MM.1S (cell line): ENCODE measurements around the gene XRCC4.

Experiments
- DNase-seq: peaks from one replicate; pipeline ENCODE4 v3.0.0-alpha.2; 2015
- H2AFZ ChIP-seq: fragments of 300-600 bp; sonication (generic); 2 replicates; pipeline ENCODE4 v1.6.0; 2016; ENCODE audit warnings: antibody characterized with exemption, low read length
- H3F3A ChIP-seq: fragments of 300-600 bp; sonication (generic); 2 replicates; pipeline ENCODE4 v1.6.1; 2016; ENCODE audit warnings: mild to moderate bottlenecking, antibody characterized with exemption, low read length, moderate library complexity, mixed read lengths; ENCODE audit not compliant: insufficient read depth
- H3K27ac ChIP-seq: fragments of 300-600 bp; sonication (generic); 2 replicates; pipeline ENCODE4 v1.5.1; 2016; ENCODE audit warnings: mild to moderate bottlenecking, low read length
- H3K27me3 ChIP-seq: fragments of 300-600 bp; sonication (generic); replicated peaks from 2 replicates; pipeline ENCODE4 v1.6.0; 2016; ENCODE audit warnings: low read length; ENCODE audit not compliant: insufficient read depth
- H3K36me3 ChIP-seq: fragments of 300-600 bp; sonication (generic); replicated peaks from 2 replicates; pipeline ENCODE4 v1.6.1; 2016; ENCODE audit warnings: mild to moderate bottlenecking, low read length, mixed read lengths; ENCODE audit not compliant: insufficient read depth
- H3K4me1 ChIP-seq: fragments of 300-600 bp; sonication (generic); 2 replicates; pipeline ENCODE4 v1.6.1; 2016; ENCODE audit warnings: low read length, mixed read lengths
- H3K4me2 ChIP-seq: fragments of 300-600 bp; sonication (generic); 2 replicates; pipeline ENCODE4 v1.6.0; 2016; ENCODE audit warnings: low read depth, low read length
- H3K4me3 ChIP-seq: fragments of 300-600 bp; sonication (generic); 2 replicates; pipeline ENCODE4 v1.5.1; 2016; ENCODE audit warnings: low read length, mixed read lengths
- H3K79me2 ChIP-seq: fragments of 300-600 bp; sonication (generic); 2 replicates; pipeline ENCODE4 v1.6.1; 2016; ENCODE audit warnings: mixed run types, low read length, mixed read lengths
- H3K9ac ChIP-seq: fragments of 300-600 bp; sonication (generic); 2 replicates; pipeline ENCODE4 v1.6.1; 2016; ENCODE audit warnings: low read length, mixed read lengths
- H3K9me2 ChIP-seq: fragments of 300-600 bp; sonication (generic); replicated peaks from 2 replicates; pipeline ENCODE4 v1.6.1; 2016; ENCODE audit warnings: mild to moderate bottlenecking, low read length, mixed read lengths; ENCODE audit not compliant: insufficient read depth
- H3K9me3 ChIP-seq: fragments of 300-600 bp; sonication (generic); replicated peaks from 2 replicates; pipeline ENCODE4 v1.6.1; 2016; ENCODE audit warnings: mild to moderate bottlenecking, low read length, mixed read lengths; ENCODE audit not compliant: insufficient read depth
- H4K20me1 ChIP-seq: fragments of 300-600 bp; sonication (generic); 2 replicates; pipeline ENCODE4 v1.6.1; 2016; ENCODE audit warnings: mild to moderate bottlenecking, low read length, moderate library complexity, mixed read lengths; ENCODE audit not compliant: insufficient read depth
- CTCF ChIP-seq: fragments of 300-600 bp; sonication (generic); IDR thresholded peaks from 2 replicates; pipeline ENCODE4 v1.5.1; 2016; ENCODE audit warnings: antibody characterized with exemption, low read length, mixed read lengths
- EZH2 ChIP-seq: fragments of 300-600 bp; sonication (generic); optimal IDR thresholded peaks from 2 replicates; pipeline ENCODE3; 2017; ENCODE audit warnings: low read depth, mild to moderate bottlenecking, antibody characterized with exemption, low read length, mixed read lengths
- EZH2phosphoT487 ChIP-seq: fragments of 300-600 bp; sonication (generic); IDR thresholded peaks from 2 replicates; pipeline ENCODE4 v1.6.1; 2018; ENCODE audit warnings: antibody characterized with exemption, low read length

The XRCC4 gene

DNA sequence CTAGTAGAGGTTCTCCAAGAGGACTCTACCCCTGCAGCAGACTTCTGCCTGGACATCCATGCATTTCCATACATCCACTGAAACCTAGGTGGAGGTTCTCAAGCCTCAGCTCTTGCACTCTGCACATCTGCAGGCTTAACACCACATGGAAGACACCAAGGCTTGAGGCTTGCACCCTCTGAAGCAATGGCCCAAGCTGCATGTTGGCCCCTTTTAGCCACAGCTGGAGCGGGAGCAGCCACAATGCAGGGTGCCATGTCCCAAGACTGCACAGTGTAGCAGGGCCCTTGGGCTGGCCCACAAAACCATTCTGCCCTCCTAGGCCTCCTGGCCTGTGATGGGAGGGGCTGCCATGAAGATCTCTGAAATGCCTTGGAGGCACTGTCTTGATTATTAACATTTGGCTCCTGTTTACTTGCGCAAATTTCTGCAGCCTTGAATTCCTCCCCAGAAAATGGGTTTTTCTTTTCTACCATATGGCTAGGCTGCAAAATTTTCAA, 271.0 kb downstream of the XRCC4 start:
- Histone ChIP-seq H3K79me2 (no peaks in the 10 kb centered on the region), H3K27ac (no peak overlapping the region), H4K20me1 (no peaks in the 10 kb centered on the region), H3K27me3 (no peaks in the 10 kb centered on the region), H3K9ac (no peak overlapping the region), H2AFZ (no peak overlapping the region), H3K4me3 (no peak overlapping the region), H3K9me2 (no peaks in the 10 kb centered on the region), H3K9me3 (no peaks in the 10 kb centered on the region), H3F3A (no peaks in the 10 kb centered on the region), H3K36me3 (no peaks in the 10 kb centered on the region), H3K4me2 (no peak overlapping the region), H3K4me1 (no peaks in the 10 kb centered on the region)
- no peak for TF ChIP-seq CTCF
- DNase-seq = no peak

GRCh38 chr5:83353231-83353630, 275.9 kb downstream of the XRCC4 start:
- H3K36me3 ChIP-seq = no peaks in the 10 kb centered on the region
- no peak overlapping the region for H3K9ac ChIP-seq
- H2AFZ ChIP-seq = no peak overlapping the region
- no peaks in the 10 kb centered on the region for H3K27me3 ChIP-seq
- no peaks in the 10 kb centered on the region for H4K20me1 ChIP-seq
- H3K27ac ChIP-seq = no peak overlapping the region
- no peaks in the 10 kb centered on the region for H3K79me2 ChIP-seq
- DNase-seq = no peak
- no peak overlapping the region for H3K4me3 ChIP-seq
- no peaks in the 10 kb centered on the region for H3K9me3 ChIP-seq
- no peak overlapping the region for H3K4me2 ChIP-seq
- no peaks in the 10 kb centered on the region for H3K4me1 ChIP-seq
- H3K9me2 ChIP-seq = no peaks in the 10 kb centered on the region
- no peaks in the 10 kb centered on the region for H3F3A ChIP-seq
- TF ChIP-seq CTCF (no peak), EZH2phosphoT487 (no peak), EZH2 (no peak)

- no peak overlapping the region for H3K9ac ChIP-seq
- H3K9me3 ChIP-seq = no peaks in the 10 kb centered on the region
- H3K4me3 ChIP-seq = no peak overlapping the region
- no peaks in the 10 kb centered on the region for H3K36me3 ChIP-seq
- no peak overlapping the region for H2AFZ ChIP-seq
- H3K4me2 ChIP-seq = no peak overlapping the region
- no peaks in the 10 kb centered on the region for H3K9me2 ChIP-seq
- H3K27me3 ChIP-seq = no peaks in the 10 kb centered on the region
- TF ChIP-seq EZH2 = no peak
- TF ChIP-seq EZH2phosphoT487 = no peak
- TF ChIP-seq CTCF = no peak
- no peaks in the 10 kb centered on the region for H3F3A ChIP-seq
- DNase-seq = no peak
- H3K27ac ChIP-seq = no peak overlapping the region
- no peaks in the 10 kb centered on the region for H3K79me2 ChIP-seq
- no peaks in the 10 kb centered on the region for H3K4me1 ChIP-seq
- no peaks in the 10 kb centered on the region for H4K20me1 ChIP-seq
These were observed 276.4 kb downstream of the XRCC4 start for GRCh38 chr5:83353774-83354173.
